GM23338 (cell line): ENCODE results near the gene PRKAR1B.

Experiments used
- STAT1 ChIP-seq: IDR thresholded peaks from one replicate; pipeline ENCODE4 v1.6.1; 2016; ENCODE audit warnings: antibody characterized with exemption; ENCODE audit not compliant: unreplicated experiment
- TF ChIP-seq, protein P1 (sequence below), 2 experiments: fragments of 200-600 bp in 1 of 2; sonication (generic) in 1 of 2; conservative IDR thresholded peaks; 2 replicates each; pipeline versions ENCODE4 v1.5.1 to v1.6.1; 2016 to 2017; ENCODE audit warnings: antibody characterized with exemption in 2 of 2, low read depth in 2 of 2, mild to moderate bottlenecking in 2 of 2, moderate library complexity in 1 of 2

DNA sequence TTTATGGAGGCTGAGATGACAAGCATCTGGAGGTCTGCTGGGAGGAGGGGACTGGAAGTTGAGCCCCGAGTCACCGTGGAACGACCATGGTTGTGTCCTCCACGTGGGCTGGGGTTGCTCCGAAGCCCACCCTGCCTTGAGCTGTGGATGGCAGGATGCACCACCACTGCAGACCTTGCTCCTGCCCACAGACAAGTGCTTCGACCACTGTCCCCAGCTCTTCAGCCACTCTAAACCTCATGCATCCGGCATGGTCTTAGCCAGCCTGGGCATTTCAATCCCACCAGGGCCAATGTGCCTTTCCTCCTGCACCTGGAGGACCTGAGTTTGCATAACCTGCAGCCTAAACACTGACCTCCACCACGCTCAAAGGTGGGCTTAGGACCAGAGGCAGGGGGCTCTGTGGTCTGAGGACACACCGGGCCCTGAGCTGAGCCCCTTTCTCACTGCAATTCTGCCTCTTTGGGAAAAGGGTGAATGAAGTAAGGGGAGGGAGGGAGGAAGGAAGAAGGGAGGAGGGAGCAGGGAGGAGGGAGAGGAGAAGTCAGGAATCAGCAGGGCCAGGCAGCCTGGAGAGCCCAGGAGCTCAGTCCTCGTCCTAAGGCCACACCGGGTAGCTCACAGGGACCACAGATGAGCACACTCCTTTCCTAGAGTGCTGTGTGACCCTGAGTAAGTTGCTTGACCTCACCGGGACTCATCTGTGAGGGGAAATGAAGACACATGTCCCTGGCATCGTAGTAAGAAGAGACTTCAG, 45.4 kb downstream of the PRKAR1B start:
- TF ChIP-seq, protein P1, sequence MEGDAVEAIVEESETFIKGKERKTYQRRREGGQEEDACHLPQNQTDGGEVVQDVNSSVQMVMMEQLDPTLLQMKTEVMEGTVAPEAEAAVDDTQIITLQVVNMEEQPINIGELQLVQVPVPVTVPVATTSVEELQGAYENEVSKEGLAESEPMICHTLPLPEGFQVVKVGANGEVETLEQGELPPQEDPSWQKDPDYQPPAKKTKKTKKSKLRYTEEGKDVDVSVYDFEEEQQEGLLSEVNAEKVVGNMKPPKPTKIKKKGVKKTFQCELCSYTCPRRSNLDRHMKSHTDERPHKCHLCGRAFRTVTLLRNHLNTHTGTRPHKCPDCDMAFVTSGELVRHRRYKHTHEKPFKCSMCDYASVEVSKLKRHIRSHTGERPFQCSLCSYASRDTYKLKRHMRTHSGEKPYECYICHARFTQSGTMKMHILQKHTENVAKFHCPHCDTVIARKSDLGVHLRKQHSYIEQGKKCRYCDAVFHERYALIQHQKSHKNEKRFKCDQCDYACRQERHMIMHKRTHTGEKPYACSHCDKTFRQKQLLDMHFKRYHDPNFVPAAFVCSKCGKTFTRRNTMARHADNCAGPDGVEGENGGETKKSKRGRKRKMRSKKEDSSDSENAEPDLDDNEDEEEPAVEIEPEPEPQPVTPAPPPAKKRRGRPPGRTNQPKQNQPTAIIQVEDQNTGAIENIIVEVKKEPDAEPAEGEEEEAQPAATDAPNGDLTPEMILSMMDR (conservative IDR thresholded peaks at IDR 0.05; ENCODE audit: low read depth in 2 of 2) = no peak
- no peak for TF ChIP-seq STAT1
